ENCODE results near the gene RAP1A. TPM values are rescaled to one million over a fixed set of nuclear protein-coding genes. Genes with fewer than 3 reads are reported as not detected.
A peak's percentile ranks its signal among the peaks of the same experiment; 100 is the strongest.

Gene RAP1A
- total RNA-seq (100 to 1,000 TPM in 6 of 10 donors, 10 to 100 TPM in 4; 83.4 to 120 (median 102) TPM), polyA plus RNA-seq (10 to 100 TPM; 64.2 to 68.4 TPM)
- long read RNA-seq, donor 1, full-length matches to known transcripts: 46 of 61 reads
- long read RNA-seq, donor 1, partial matches to known transcripts: 2 of 61 reads
- long read RNA-seq, donor 1, other reads (novel, unspliced or antisense): 13 of 61 reads
- long read RNA-seq, donor 2, full-length matches to known transcripts: 48 of 63 reads
- long read RNA-seq, donor 2, partial matches to known transcripts: 7 of 63 reads
- long read RNA-seq, donor 2, other reads (novel, unspliced or antisense): 8 of 63 reads
- long read RNA-seq, donor 3, full-length matches to known transcripts: 12 of 27 reads
- long read RNA-seq, donor 3, partial matches to known transcripts: 1 of 27 reads
- long read RNA-seq, donor 3, other reads (novel, unspliced or antisense): 14 of 27 reads

DNA sequence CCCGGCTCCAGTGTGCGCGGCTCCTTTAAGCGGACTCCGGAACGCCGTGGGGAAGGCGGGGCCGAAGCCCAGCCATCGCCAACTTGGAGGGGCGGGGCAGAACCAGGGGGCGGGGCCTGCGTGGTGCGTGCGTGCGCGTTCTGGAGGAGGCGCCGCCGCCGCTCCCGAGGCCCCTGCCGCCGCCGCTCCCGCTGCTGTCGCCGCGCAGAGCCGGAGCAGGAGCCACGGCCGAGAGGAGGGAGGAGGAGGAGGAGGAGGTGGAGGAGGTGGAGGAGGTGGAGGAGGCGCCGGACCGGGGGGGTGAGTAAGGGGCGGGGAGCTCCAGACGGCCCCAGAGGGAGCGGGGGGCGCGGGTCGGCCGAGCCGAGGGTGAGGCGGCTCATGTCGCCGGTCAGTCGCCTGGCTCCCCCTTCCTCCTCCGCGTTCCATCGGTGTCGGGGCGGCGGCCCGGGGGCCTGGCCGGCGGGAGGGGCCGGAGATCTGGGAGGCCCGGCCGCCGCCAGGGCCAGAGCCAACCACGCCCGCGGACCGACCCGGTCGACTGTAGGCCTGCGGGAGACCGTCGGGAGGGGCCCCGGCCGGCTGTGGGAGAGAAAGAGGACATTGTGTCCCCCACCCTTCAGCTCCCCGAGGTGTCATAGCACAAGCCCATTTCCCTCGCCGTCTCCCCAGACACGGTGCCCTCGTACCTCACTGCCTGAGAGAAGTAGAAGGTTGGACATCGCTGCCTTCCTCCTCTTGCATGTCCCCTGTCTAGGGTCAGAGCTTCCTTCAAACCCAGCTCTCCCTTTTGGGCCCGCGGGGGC lies at the start of gene RAP1A:
Gene RAP1A, plus strand, starts transcription at position 155 of the 806 bp plus-strand sequence. CDS start 71,572 bp downstream, outside the sequence.
- TF ChIP-seq CTCF (IDR thresholded peaks at IDR 0.05): no peak
- ATAC-seq (peak; percentile 96 to 98 (median 97)), DNase-seq (peak; percentile 96 to 98)
- no peaks in the 10 kb centered on the region for H3K9me3 ChIP-seq
- no peaks in the 10 kb centered on the region for H3K27me3 ChIP-seq
- peak within 1 kb of the TSS; percentile 70 to 97 (median 89) for H3K4me3 ChIP-seq
- intact Hi-C loops (cut with DNase I): loop anchor here in 6 of 10 donors (1.0 to 10.0 kb wide), 8 partner anchors 25 to 108 kb away; no protein-coding TSS in a partner anchor
- WGBS, 2 donors: 0 to 1% methylated on average over 54 to 79 of the region's 79 CpGs
- H3K4me1 ChIP-seq: peaks cover 5 to 79% (median 56%) of the 10 kb centered on the region in 9 donors
- peak within 1 kb of the TSS; percentile 97 to 100 (median 98) for H3K27ac ChIP-seq
- H3K36me3 ChIP-seq: no peaks in the 10 kb centered on the region

DNA sequence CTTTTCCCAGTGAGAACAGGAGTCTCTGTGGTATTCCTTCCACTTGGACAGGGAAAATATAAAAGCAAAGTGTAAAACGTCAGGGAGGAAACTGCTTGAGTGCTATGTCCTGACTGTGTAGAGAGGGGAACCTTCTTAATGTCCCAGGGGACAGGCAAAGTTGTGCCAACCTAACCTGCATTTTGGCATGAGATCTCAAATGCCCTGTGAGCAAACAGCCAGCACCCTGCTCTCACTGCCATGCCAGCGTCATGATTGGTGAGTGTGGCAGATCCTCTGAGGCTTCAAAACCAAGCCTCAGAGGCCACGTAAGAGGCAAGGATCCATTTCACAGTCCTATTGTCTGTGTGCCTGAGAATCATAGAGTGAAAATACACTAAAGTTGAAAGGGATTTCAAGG lies 49.7 kb upstream of the RAP1A start:
- 49 to 62% methylated on average over 3 of the region's 3 CpGs for whole genome bisulfite sequencing, 2 donors
- H3K27me3 ChIP-seq: no peaks in the 10 kb centered on the region
- intact Hi-C loops (cut with DNase I): loop anchor here in 3 of 10 donors (5.0 to 10.0 kb wide), 2 partner anchors 38 to 55 kb away; no protein-coding TSS in a partner anchor
- H3K27ac ChIP-seq: no peak overlapping the region
- no peaks in the 10 kb centered on the region for H3K36me3 ChIP-seq
- no peak overlapping the region for H3K4me3 ChIP-seq
- ATAC-seq (peak in 2 of 8 donors; percentile 46 to 56), DNase-seq (no peak)
- H3K9me3 ChIP-seq: no peaks in the 10 kb centered on the region
- H3K4me1 ChIP-seq: peaks cover 0 to 15% (median 5%) of the 10 kb centered on the region in 9 donors
- TF ChIP-seq CTCF (IDR thresholded peaks at IDR 0.05): no peak

DNA sequence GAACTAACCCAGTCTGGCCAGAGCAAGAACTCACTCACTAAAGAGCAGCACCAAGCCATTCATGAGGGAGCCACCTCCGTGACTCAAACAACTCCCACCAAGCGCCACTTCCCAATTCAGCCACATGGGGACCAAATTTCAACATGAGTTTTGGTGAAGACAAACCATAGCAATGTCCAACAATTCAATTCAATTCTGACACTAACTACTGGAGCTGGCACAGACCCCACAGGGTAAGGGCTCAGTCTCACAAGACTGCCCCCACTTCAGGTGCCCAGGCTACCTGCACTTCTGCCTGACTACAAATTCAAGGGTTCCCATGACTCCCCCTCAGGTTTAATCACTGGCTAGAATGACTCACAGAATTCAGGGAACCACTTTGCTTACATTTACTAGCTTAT lies 48.8 kb upstream of the RAP1A start:
- WGBS, 2 donors: 78 to 79% methylated on average over 2 of the region's 2 CpGs
- H3K4me3 ChIP-seq: no peak overlapping the region
- H3K27me3 ChIP-seq: no peaks in the 10 kb centered on the region
- peak in 1 of 8 donors; percentile 25 for ATAC-seq
- no peaks in the 10 kb centered on the region for H3K9me3 ChIP-seq
- intact Hi-C loops (cut with DNase I): loop anchor here in 3 of 10 donors (5.0 to 10.0 kb wide), 2 partner anchors 38 to 56 kb away; no protein-coding TSS in a partner anchor
- peak in 6 of 9 donors; percentile 10 to 38 (median 28) for TF ChIP-seq CTCF (IDR thresholded peaks at IDR 0.05)
- no peaks in the 10 kb centered on the region for H3K36me3 ChIP-seq
- no peak overlapping the region for H3K27ac ChIP-seq
- no peak for DNase-seq
- H3K4me1 ChIP-seq: peaks cover 0 to 15% (median 5%) of the 10 kb centered on the region in 9 donors

DNA sequence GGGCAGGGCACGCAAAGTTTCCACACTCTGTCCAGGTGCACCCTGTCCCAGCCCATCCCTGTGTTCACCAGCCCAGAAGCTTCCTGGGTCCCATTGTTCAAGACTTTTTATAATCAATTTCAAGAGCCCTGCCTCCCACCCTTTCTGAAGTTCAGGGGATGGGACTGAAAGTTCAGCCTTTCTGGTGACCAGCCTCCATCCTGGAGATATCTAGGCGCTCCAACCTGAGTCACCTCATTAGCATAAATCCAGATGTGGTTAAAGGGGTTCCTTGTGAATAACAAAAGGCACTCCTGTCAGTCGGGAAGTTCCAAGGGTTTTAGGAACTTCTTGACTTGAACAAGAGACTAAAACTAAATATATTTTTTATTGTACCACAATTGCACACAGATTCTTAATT lies 48.4 kb upstream of the RAP1A start:
- no peaks in the 10 kb centered on the region for H3K27me3 ChIP-seq
- 90 to 93% methylated on average over 3 of the region's 3 CpGs for WGBS, 2 donors

More for the DNA sequence above, 48.4 kb upstream of the RAP1A start:
- H3K4me3 ChIP-seq: no peak overlapping the region
- TF ChIP-seq CTCF (IDR thresholded peaks at IDR 0.05): no peak
- DNase-seq (no peak), ATAC-seq (no peak)
- no peak overlapping the region for H3K27ac ChIP-seq
- intact Hi-C loops (cut with DNase I): loop anchor here in 3 of 10 donors (5.0 to 10.0 kb wide), 2 partner anchors 39 to 56 kb away; no protein-coding TSS in a partner anchor
- no peaks in the 10 kb centered on the region for H3K9me3 ChIP-seq
- no peaks in the 10 kb centered on the region for H3K36me3 ChIP-seq
- peaks cover 0 to 15% (median 5%) of the 10 kb centered on the region in 9 donors for H3K4me1 ChIP-seq
